SK-N-SH treated with all-trans-retinoic acid at 6 μM for 48 hours (cell line): ENCODE measurements around the gene PARP2.

Source experiments
- ATAC-seq: fragments of 200-7000 bp; cut with Tn5 transposase; 3 replicates; pipeline ENCODE4 v1.9.1; 2020; ENCODE audit warnings: mild to moderate bottlenecking, moderate library complexity
- ARNTL ChIP-seq: fragments of 450-650 bp; formaldehyde crosslinking; IDR thresholded peaks from 2 replicates; pipeline ENCODE4 v1.5.0; 2020; ENCODE audit warnings: low read depth, mild to moderate bottlenecking, moderate library complexity, borderline replicate concordance
- BACH2 ChIP-seq: fragments of 250-450 bp; sonication (Bioruptor Pico); IDR thresholded peaks from 2 replicates; pipeline ENCODE4 v1.9.0; 2021; ENCODE audit warnings: mild to moderate bottlenecking, borderline replicate concordance
- CSDC2 ChIP-seq: fragments of 250-450 bp; sonication (Bioruptor Pico); IDR thresholded peaks from 2 replicates; pipeline ENCODE4 v1.5.0; 2020; ENCODE audit warnings: mild to moderate bottlenecking, moderate library complexity
- ESRRG ChIP-seq: fragments of 250-450 bp; sonication (Bioruptor Pico); IDR thresholded peaks from 2 replicates; pipeline ENCODE4 v1.6.1; 2021; ENCODE audit warnings: mild to moderate bottlenecking
- GLIS3 ChIP-seq: fragments of 250-450 bp; sonication (Bioruptor Pico); IDR thresholded peaks from 2 replicates; pipeline ENCODE4 v1.5.0; 2020; ENCODE audit warnings: mild to moderate bottlenecking, moderate library complexity
- ISL1 ChIP-seq: fragments of 250-450 bp; sonication (Bioruptor Pico); IDR thresholded peaks from 2 replicates; pipeline ENCODE4 v2.1.2; 2022; ENCODE audit warnings: mild to moderate bottlenecking, moderate library complexity
- OSR1 ChIP-seq: fragments of 250-450 bp; sonication (Bioruptor Pico); IDR thresholded peaks from 2 replicates; pipeline ENCODE4 v1.8.0; 2022; ENCODE audit warnings: moderate library complexity, mild to moderate bottlenecking, inconsistent platforms
- RARB ChIP-seq: fragments of 250-450 bp; sonication (Bioruptor Pico); IDR thresholded peaks from 2 replicates; pipeline ENCODE4 v1.8.0; 2021; ENCODE audit warnings: mild to moderate bottlenecking, moderate library complexity
- SNAI2 ChIP-seq: fragments of 250-450 bp; sonication (Bioruptor Pico); IDR thresholded peaks from 2 replicates; pipeline ENCODE4 v1.5.0; 2020; ENCODE audit warnings: mild to moderate bottlenecking, moderate library complexity
- TCF4 ChIP-seq: fragments of 250-450 bp; sonication (Bioruptor Pico); IDR thresholded peaks from 2 replicates; pipeline ENCODE4 v1.8.0; 2021; ENCODE audit warnings: mild to moderate bottlenecking, moderate library complexity, borderline replicate concordance
- TOX ChIP-seq: fragments of 250-450 bp; sonication (Bioruptor Pico); IDR thresholded peaks from 2 replicates; pipeline ENCODE4 v1.8.0; 2021; ENCODE audit warnings: mild to moderate bottlenecking, moderate library complexity, borderline replicate concordance
- ZFP3 ChIP-seq: fragments of 250-450 bp; sonication (Bioruptor Pico); IDR thresholded peaks from 2 replicates; pipeline ENCODE4 v1.5.0; 2020; ENCODE audit warnings: mild to moderate bottlenecking, moderate library complexity
- ZFP30 ChIP-seq: fragments of 450-650 bp; formaldehyde crosslinking; IDR thresholded peaks from 2 replicates; pipeline ENCODE4 v1.5.0; 2022; ENCODE audit warnings: mild to moderate bottlenecking, moderate library complexity
- ZNF8 ChIP-seq: fragments of 450-650 bp; formaldehyde crosslinking; IDR thresholded peaks from 2 replicates; pipeline ENCODE4 v1.5.0; 2020; ENCODE audit warnings: mild to moderate bottlenecking, moderate library complexity
- TF ChIP-seq, protein P1 (sequence below): fragments of 250-450 bp; sonication (Bioruptor Pico); IDR thresholded peaks from 2 replicates; pipeline ENCODE4 v1.8.0; 2020; ENCODE audit warnings: mild to moderate bottlenecking, moderate library complexity, borderline replicate concordance
- TF ChIP-seq, protein P2 (sequence below): fragments of 250-450 bp; sonication (Bioruptor Pico); IDR thresholded peaks from 2 replicates; pipeline ENCODE4 v1.5.0; 2020; ENCODE audit warnings: mild to moderate bottlenecking, moderate library complexity
- TF ChIP-seq, protein P3 (sequence below): fragments of 250-450 bp; sonication (Bioruptor Pico); IDR thresholded peaks from 2 replicates; pipeline ENCODE4 v1.8.0; 2021; ENCODE audit warnings: low read depth, mild to moderate bottlenecking, moderate library complexity, borderline replicate concordance

The PARP2 gene

DNA sequence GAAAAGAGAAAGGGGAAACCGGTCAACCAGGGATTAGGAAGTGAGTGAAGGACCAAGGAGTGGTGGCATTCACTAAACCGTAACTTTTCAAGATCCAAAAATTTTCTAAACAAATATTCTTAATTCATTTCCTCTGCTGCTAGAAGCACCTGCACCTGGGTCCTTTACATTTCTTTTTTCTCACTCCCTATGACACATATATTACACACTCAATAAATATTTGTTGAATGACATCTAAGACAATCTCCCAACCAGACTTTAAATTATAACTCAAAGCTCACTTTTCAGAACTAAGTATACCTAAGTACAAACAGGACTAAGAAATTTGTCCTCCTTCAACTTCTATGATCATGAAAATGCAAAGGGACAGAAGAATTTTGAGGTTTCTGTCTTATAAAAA, 48.8 kb upstream of the PARP2 start:
- TF ChIP-seq ESRRG (CRISPR knock-in tag) (no peak), CSDC2 (CRISPR knock-in tag) (no peak), ZFP30 (CRISPR knock-in tag) (no peak), ARNTL (CRISPR knock-in tag) (no peak), ISL1 (CRISPR knock-in tag) (no peak), OSR1 (CRISPR knock-in tag) (no peak), TCF4 (CRISPR knock-in tag) (no peak)
- TF ChIP-seq, protein P1, sequence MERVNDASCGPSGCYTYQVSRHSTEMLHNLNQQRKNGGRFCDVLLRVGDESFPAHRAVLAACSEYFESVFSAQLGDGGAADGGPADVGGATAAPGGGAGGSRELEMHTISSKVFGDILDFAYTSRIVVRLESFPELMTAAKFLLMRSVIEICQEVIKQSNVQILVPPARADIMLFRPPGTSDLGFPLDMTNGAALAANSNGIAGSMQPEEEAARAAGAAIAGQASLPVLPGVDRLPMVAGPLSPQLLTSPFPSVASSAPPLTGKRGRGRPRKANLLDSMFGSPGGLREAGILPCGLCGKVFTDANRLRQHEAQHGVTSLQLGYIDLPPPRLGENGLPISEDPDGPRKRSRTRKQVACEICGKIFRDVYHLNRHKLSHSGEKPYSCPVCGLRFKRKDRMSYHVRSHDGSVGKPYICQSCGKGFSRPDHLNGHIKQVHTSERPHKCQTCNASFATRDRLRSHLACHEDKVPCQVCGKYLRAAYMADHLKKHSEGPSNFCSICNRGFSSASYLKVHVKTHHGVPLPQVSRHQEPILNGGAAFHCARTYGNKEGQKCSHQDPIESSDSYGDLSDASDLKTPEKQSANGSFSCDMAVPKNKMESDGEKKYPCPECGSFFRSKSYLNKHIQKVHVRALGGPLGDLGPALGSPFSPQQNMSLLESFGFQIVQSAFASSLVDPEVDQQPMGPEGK (CRISPR knock-in tag), result no peak
- TF ChIP-seq, protein P2, sequence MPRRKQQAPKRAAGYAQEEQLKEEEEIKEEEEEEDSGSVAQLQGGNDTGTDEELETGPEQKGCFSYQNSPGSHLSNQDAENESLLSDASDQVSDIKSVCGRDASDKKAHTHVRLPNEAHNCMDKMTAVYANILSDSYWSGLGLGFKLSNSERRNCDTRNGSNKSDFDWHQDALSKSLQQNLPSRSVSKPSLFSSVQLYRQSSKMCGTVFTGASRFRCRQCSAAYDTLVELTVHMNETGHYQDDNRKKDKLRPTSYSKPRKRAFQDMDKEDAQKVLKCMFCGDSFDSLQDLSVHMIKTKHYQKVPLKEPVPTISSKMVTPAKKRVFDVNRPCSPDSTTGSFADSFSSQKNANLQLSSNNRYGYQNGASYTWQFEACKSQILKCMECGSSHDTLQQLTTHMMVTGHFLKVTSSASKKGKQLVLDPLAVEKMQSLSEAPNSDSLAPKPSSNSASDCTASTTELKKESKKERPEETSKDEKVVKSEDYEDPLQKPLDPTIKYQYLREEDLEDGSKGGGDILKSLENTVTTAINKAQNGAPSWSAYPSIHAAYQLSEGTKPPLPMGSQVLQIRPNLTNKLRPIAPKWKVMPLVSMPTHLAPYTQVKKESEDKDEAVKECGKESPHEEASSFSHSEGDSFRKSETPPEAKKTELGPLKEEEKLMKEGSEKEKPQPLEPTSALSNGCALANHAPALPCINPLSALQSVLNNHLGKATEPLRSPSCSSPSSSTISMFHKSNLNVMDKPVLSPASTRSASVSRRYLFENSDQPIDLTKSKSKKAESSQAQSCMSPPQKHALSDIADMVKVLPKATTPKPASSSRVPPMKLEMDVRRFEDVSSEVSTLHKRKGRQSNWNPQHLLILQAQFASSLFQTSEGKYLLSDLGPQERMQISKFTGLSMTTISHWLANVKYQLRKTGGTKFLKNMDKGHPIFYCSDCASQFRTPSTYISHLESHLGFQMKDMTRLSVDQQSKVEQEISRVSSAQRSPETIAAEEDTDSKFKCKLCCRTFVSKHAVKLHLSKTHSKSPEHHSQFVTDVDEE (CRISPR knock-in tag), result no peak
- TF ChIP-seq, all 23 proteins: peak for 0
- ATAC-seq, result no peak

DNA sequence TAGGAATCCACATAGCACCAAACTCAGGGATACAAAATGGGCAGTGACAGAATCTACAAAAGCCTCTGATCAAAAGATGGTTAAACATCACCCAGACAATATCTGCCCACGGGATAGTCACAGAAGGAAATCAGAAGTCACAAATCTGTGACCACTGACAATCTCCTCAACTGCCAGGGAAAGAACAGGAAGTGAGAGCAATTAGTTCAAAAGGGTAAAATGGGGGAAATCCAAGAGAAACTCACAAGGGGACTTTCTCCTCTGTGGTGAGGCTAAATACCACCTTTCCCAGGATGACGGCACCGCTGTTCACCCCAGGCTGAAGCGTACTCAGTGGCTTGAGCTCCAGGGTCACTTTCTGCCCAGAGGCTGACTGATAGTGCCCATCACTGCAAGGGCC, 48.4 kb upstream of the PARP2 start:
- no peak for TF ChIP-seq ZFP3 (CRISPR knock-in tag)
- no peak for TF ChIP-seq GLIS3 (CRISPR knock-in tag)
- no peak for TF ChIP-seq SNAI2
- TF ChIP-seq TOX (CRISPR knock-in tag), result no peak
- ATAC-seq, result no peak

DNA sequence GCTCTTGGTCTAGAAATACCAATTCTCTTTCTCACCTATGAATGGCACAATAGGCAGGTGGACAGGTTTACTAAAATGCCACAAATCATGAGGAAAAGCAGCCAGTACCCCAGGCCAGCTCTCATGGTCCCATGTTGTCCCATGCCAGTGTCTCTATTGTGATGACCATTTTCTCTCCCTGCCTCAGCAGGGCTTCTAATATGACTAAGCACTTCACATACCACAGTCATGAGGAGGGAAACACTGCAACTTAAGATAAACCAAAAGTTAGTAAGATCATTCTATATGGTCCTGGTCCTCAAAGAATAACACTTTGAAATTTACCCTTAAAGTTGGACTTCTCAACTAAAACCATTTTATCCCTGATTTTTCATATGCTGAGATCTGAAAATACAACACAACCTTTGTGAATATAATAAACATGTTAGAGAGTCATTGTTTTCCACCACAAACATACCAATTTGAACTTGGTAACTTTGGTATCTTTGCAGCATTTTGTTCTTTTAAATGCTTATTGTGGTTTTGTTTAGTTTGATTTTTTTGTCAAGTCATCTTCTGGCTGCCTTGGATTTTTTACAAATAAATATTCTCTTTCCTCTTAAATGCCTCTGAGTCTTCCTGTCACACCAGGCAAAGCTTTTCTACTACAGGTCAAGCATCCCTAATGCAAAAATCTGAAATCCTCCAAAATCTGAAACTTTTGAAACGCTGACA, 41.2 kb upstream of the PARP2 start:
- TF ChIP-seq BACH2 (CRISPR knock-in tag), result no peak
- no peak for TF ChIP-seq OSR1 (CRISPR knock-in tag)
- no peak for TF ChIP-seq RARB (CRISPR knock-in tag)
- TF ChIP-seq, protein P3, sequence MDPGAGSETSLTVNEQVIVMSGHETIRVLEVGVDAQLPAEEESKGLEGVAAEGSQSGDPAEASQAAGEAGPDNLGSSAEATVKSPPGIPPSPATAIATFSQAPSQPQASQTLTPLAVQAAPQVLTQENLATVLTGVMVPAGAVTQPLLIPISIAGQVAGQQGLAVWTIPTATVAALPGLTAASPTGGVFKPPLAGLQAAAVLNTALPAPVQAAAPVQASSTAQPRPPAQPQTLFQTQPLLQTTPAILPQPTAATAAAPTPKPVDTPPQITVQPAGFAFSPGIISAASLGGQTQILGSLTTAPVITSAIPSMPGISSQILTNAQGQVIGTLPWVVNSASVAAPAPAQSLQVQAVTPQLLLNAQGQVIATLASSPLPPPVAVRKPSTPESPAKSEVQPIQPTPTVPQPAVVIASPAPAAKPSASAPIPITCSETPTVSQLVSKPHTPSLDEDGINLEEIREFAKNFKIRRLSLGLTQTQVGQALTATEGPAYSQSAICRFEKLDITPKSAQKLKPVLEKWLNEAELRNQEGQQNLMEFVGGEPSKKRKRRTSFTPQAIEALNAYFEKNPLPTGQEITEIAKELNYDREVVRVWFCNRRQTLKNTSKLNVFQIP (CRISPR knock-in tag), result no peak
- TF ChIP-seq ARNTL (CRISPR knock-in tag), result no peak
- no peak for ATAC-seq

DNA sequence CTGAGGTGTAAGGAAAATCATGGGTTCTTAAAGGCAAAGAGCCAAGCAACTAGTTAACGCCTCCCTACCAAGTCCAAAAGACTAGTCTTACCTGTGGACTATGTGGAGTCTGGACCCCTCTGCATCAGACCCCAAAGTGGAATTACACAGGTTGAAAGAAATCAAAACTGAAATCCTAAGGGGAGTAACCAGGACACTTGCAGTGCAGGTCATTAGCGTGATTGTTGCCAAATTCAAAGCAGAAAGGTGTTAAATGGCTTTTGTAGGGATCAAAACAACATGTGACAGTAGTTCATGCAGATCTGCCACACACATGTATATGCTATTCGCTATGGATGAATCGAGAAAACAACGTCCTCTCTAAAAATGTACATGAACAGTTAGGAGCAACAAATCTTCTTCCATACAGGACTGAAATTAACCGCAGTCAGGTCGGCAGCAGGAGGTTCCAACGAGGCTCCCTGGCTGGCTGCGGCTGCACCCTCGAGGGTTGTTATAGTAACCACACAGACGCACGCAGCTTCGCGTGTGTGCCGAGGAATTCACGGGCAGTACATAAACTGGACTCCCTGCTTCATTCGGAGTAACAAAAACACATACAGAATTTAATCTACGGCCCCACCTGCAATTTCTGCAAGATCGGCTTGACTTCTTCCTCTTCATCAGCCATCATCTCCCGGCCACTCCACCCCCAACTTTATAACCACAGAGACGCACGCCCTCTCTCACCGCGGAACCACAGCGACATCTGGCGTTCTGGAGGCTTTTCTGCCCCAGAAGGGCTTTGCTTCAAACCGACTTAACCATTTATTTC, 38.0 kb upstream of the PARP2 start, which contains the start of gene TTC5:
TTC5 (minus strand) TSS at position 687 of the 814 bp plus-strand sequence; CDS start at position 673, 14 bp downstream.
- TF ChIP-seq ISL1 (CRISPR knock-in tag) (no peak), ZNF8 (no peak), RARB (CRISPR knock-in tag) (no peak), CSDC2 (CRISPR knock-in tag) (no peak), TOX (CRISPR knock-in tag) (no peak), ZFP30 (CRISPR knock-in tag) (no peak), TCF4 (CRISPR knock-in tag) (no peak), ZFP3 (CRISPR knock-in tag) (no peak), ESRRG (CRISPR knock-in tag) (no peak)
- TF ChIP-seq, protein P3 (CRISPR knock-in tag), result no peak
- TF ChIP-seq, protein P2 (CRISPR knock-in tag), result no peak
- ATAC-seq, result peak; percentile 98
